Psoas muscle (tissue), 8 donors: Measurements from ENCODE around the gene AGER. TPM values are rescaled to one million over a fixed set of nuclear protein-coding genes. Genes with fewer than 3 reads are reported as not detected.
A peak's percentile ranks its signal among the peaks of the same experiment; 100 is the strongest.

Experiments used
- ATAC-seq, 4 donors: fragments of 200-7000 bp; cut with Tn5 transposase; one replicate each; pipeline ENCODE4 v1.9.1; 2020; ENCODE audit warnings: moderate library complexity in 3 of 4, mild to moderate bottlenecking in 2 of 4
- DNase-seq, 2 donors: peaks; one replicate each; pipeline ENCODE4 v3.0.0-alpha.2; 2020
- H3K27ac ChIP-seq: fragments of 200-600 bp; one replicate; pipeline ENCODE4 v1.8.0; 2022
- H3K27me3 ChIP-seq, 3 donors: fragments of 200-600 bp in 1 of 3; one replicate each; pipeline versions ENCODE4 v1.6.1 to v1.8.0; 2013 to 2022; ENCODE audit warnings: low read length in 2 of 3, mild to moderate bottlenecking in 2 of 3, moderate library complexity in 1 of 3; ENCODE audit not compliant: insufficient read depth in 3 of 3
- H3K36me3 ChIP-seq, 2 donors: fragments of 200-600 bp in 1 of 2; one replicate each; pipeline versions ENCODE4 v1.6.1 to v1.8.0; 2013 to 2022; ENCODE audit warnings: low read depth in 1 of 2, mild to moderate bottlenecking in 1 of 2, moderate library complexity in 1 of 2; ENCODE audit not compliant: insufficient read depth in 1 of 2
- H3K4me1 ChIP-seq: fragments of 200-600 bp; one replicate; pipeline ENCODE4 v1.8.0; 2022
- H3K4me3 ChIP-seq: fragments of 200-600 bp; one replicate; pipeline ENCODE4 v1.8.0; 2022; ENCODE audit warnings: mild to moderate bottlenecking
- H3K9me3 ChIP-seq: fragments of 200-600 bp; one replicate; pipeline ENCODE4 v1.8.0; 2022
- WGBS, 3 donors: extraction: QIAGEN DNeasy Blood & Tissue Kit; methylation state at CpG; one replicate each; pipeline versions ENCODE4 v1.1.6 to v1.1.7; 2013; 5-methylcytosine and 5-hydroxymethylcytosine counted together
- intact Hi-C, 2 donors: fragments of 100-400 bp; cut with DNase I; formaldehyde crosslinking; loops; one replicate each; pipeline versions ENCODE4 v1.11.0 to v1.14.2; 2022
- polyA plus RNA-seq, 3 donors: library from polyadenylated mRNA; stranded (reverse); fragments of 200-250 nt; gene quantifications; one replicate each; pipeline ENCODE4 v1.2.3, GENCODE V29; 2013
- total RNA-seq, 4 donors: library from RNA; stranded (reverse); fragmentation: NEBNext Ultra II Directional in 2 of 4; extraction: Animal tissue kit (Norgen Biotek cat#: 25700) in 2 of 4; gene quantifications; one replicate each; pipeline versions ENCODE4 v1.2.1 to v1.2.4, GENCODE V29; 2021 to 2023
- TF ChIP-seq, protein P1 (sequence below): fragments of 200-600 bp; IDR thresholded peaks from one replicate; pipeline ENCODE4 v1.8.0; 2022; ENCODE audit warnings: antibody characterized with exemption
- donor health status: healthy with polysubstance abuse.
- donor health status: DM: no; HTN: no; CAD: no; lungs with moderate emphysema.
- donor health status: Bipolar disorder and iron deficiency.
- donor health status: healthy.
- donor health status: DM: yes; HTN: yes; CAD: no.
- donor health status: DM: no; HTN: no; CAD: no.
- donor health status: DM: no; HTN: no; CAD: no.
- donor health status: DM: yes; HTN: yes; CAD: no.

The AGER gene
- total and polyA plus RNA-seq, 7 donors = 0.79 to 2.0 (median 1.2) TPM

DNA sequence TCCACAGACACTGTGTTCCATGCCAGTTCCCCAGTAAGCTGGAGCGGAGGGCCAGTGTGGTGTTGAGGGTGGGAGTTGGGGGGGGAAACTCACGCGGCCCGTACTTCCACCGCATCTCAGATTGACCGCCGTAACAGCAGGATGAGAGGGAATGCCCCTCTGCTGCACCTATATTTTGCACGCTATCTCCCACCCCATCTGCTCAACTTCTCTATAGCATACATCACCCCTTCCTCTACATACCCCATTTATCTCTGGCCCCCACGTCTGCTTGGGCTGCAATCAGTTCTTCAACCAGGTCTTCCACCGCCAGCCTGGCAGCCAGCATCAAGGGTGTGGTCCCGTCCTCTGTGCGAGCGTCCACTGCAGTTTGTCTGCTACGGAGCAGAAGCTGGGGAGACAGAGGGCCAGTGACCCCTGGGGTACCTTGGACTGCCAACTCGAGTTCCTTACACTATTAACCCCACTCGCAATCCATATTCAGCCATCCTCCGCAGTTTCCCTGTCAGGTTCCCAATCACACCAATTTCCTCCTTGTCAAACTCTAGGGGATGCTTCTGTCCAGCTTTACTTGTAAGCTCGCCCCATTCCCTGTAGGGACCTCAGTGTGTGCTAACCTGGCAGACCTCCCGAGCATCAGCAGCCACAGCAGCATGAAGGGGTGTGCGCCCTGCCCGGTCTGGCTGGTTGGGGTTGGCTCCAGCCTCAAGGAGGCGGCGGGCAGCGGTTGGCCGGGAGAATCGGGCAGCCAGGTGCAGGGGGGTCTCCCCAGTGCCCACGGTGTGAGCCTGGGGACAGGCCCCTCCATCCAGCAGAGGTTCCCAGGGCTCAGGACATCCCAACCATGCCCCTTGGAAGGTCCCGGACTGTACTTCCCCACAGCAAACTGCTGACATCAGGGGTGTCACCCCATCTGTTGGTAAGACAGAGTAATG, 12.9 kb upstream of the AGER start:
- Histone ChIP-seq H3K4me3 (peak overlapping the region; percentile 88), H3K9me3 (no peaks in the 10 kb centered on the region), H3K27me3 (no peaks in the 10 kb centered on the region), H3K36me3 (no peaks in the 10 kb centered on the region), H3K4me1 (peaks cover 18% of the 10 kb centered on the region), H3K27ac (peak overlapping the region; percentile 99)
- DNase-seq (peak in 1 of 2 donors; percentile 75), ATAC-seq (no peak)
- 11 to 14% (median 14%) methylated on average over 27 to 28 of the region's 28 CpGs for WGBS, 3 donors
- TF ChIP-seq, protein P1, sequence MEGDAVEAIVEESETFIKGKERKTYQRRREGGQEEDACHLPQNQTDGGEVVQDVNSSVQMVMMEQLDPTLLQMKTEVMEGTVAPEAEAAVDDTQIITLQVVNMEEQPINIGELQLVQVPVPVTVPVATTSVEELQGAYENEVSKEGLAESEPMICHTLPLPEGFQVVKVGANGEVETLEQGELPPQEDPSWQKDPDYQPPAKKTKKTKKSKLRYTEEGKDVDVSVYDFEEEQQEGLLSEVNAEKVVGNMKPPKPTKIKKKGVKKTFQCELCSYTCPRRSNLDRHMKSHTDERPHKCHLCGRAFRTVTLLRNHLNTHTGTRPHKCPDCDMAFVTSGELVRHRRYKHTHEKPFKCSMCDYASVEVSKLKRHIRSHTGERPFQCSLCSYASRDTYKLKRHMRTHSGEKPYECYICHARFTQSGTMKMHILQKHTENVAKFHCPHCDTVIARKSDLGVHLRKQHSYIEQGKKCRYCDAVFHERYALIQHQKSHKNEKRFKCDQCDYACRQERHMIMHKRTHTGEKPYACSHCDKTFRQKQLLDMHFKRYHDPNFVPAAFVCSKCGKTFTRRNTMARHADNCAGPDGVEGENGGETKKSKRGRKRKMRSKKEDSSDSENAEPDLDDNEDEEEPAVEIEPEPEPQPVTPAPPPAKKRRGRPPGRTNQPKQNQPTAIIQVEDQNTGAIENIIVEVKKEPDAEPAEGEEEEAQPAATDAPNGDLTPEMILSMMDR = no peak
- intact Hi-C loops = loop anchor here (5.0 to 10.0 kb wide), 2 partner anchors 80 to 998 kb away; partner anchors contain the start of gene COL11A2 (in 1 of the 2)

DNA sequence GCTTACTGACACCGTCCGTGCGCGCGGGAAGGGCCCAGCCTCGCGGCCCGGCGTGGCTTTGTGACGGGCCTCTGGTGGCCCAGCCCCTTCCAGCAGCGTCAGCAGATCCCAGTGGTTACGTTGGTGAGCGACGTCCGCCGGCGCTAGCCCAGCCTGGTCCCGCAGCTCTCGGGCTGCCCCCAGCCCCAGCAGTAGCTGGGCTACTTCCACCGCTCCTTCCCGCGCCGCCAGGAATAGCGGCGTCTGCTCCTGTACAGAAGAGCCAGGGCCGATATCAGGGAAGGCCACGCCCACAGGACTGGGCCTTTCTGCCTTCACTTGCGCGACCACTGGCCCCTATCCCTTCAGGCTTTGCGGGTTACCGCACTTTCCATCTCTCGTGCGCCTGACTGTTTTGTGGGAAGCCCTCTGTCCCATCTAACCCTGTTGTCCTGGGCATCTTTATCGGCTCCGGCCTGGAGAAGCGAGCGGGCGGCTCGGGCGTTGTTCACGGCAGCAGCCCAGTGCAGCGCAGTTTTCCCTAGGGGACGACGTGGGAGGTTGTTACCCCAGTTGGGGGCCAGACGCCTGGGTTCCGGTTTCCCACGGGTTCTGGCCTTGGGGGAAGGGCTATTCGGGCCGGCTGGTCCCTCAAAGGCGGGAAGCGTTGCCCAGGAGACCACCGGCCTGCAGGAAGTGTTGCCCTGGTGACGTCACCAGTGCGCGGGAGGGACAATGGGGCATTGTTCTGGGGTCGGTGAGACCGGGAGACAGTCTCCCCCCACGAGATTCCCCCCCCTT, 12.0 kb upstream of the AGER start:
- intact Hi-C loops = loop anchor here (1.0 to 10.0 kb wide), 3 partner anchors 78 to 999 kb away; partner anchors contain the start of gene COL11A2 (in 1 of the 2)
- 0 to 1% (median 0%) methylated on average over 53 to 58 of the region's 58 CpGs for WGBS, 3 donors

DNA sequence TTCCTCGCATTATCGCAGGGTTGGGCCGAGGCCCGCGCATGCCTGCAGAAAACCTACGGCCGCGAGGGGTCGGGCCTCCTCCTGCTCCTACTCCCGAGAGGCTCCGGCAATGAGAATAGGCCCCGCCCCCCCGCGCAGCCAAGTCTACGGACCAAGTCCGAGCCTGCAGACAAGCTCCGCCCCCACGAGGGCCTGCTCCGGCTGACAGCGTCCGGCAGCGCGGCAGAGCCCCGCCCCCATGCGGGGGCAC, 11.5 kb upstream of the AGER start:
- H3K27me3 ChIP-seq = no peaks in the 10 kb centered on the region
- no peaks in the 10 kb centered on the region for H3K36me3 ChIP-seq
- TF ChIP-seq, protein P1 = peak; percentile 48
- no peaks in the 10 kb centered on the region for H3K9me3 ChIP-seq
- WGBS, 3 donors = 0 to 1% (median 1%) methylated on average over 22 to 25 of the region's 25 CpGs
- H3K27ac ChIP-seq = peak overlapping the region; percentile 99
- DNase-seq = peak; percentile 100
- peaks cover 24% of the 10 kb centered on the region for H3K4me1 ChIP-seq
- peak overlapping the region; percentile 88 for H3K4me3 ChIP-seq
- intact Hi-C loops = loop anchor here (1.0 to 10.0 kb wide), 3 partner anchors 77 to 999 kb away; partner anchors contain the start of gene COL11A2 (in 1 of the 2)
- ATAC-seq = peak; percentile 88 to 93 (median 92)

More for the DNA sequence above, 12.0 kb upstream of the AGER start:
- TF ChIP-seq, protein P1 = no peak
- no peaks in the 10 kb centered on the region for H3K9me3 ChIP-seq
- no peaks in the 10 kb centered on the region for H3K36me3 ChIP-seq
- no peaks in the 10 kb centered on the region for H3K27me3 ChIP-seq
- H3K27ac ChIP-seq = peak overlapping the region; percentile 99
- H3K4me1 ChIP-seq = peaks cover 18% of the 10 kb centered on the region
- H3K4me3 ChIP-seq = peak overlapping the region; percentile 88
- DNase-seq = peak; percentile 90 to 94
- ATAC-seq = peak; percentile 18 to 91 (median 22)

DNA sequence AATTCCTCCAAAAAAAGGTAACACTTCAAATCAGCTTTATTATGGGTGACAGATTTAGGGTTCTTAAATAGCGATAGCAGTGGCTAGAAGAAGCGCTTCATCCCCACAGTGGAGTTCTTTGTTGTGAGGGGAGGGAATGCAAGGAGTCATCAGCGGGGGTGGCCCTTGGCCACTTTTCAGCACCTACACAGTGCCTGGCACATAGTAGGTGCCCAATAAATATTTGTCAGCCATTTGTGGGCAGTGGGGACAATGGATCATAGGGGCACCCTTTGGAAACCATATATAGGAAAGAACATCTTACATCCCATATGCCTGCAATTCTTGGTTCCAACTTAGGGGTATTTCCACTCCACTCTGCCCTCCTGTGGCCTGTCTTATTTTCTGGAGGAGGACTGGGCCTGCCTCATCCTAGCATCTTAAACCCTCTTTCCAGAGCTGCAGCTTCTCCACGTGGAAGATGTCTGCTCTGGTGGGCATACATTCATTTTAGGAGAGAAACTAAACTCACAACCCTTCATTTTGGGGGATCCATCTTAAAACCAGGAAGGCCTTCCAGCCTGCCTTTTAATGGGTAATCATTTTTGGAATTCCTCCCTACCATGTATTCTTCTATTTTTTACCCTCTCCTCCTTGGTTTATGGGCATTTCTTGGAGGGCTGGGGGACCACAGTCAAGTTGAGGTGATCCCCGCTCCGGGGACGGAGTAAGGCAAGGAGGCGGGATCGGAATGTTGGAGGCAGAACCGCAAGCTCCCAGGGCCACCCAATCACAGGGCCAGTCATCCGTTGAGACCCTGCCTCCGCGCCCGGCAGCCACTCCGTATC, 11.0 kb upstream of the AGER start:
- Histone ChIP-seq H3K4me1 (peaks cover 25% of the 10 kb centered on the region), H3K9me3 (no peaks in the 10 kb centered on the region), H3K36me3 (no peaks in the 10 kb centered on the region), H3K4me3 (peak overlapping the region; percentile 88), H3K27ac (peak overlapping the region; percentile 99), H3K27me3 (no peaks in the 10 kb centered on the region)
- peak; percentile 15 to 47 (median 29) for ATAC-seq
- TF ChIP-seq, protein P1 = peak; percentile 44
- 16 to 17% (median 17%) methylated on average over 15 of the region's 15 CpGs for WGBS, 3 donors
- no peak for DNase-seq
- intact Hi-C loops = loop anchor here (1.0 to 10.0 kb wide), 3 partner anchors 77 to 1000 kb away; partner anchors contain the start of gene COL11A2 (in 1 of the 2)
